HG02678 (cell line): ENCODE results near the gene LGR6.

Experiments used
- ATAC-seq: cut with Tn5 transposase; IDR thresholded peaks from one replicate; pipeline ENCODE4 v1.9.1; 2021; ENCODE audit warnings: mild to moderate bottlenecking, moderate library complexity; ENCODE audit not compliant: unreplicated experiment

Gene LGR6

DNA sequence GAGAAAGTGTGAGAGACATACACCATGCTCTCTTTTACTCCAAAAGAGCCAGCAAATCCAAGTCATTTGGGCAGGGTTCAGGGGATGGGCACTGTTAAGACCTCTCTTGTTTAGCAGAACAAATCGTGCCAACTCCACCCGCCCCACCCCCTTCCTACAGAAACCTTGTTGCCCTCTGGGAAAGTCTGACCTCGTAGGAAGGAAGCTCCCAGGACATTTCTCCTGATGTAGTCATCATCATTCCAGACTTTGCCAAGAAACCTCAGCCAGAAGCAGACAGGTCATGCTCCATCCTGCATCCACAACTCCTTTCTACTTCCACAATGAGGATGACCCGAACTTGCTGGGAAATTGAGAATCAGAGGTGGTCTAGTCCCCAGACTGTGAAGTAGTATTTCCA is 90.4 kb downstream of the LGR6 start:
- no peak for ATAC-seq

DNA sequence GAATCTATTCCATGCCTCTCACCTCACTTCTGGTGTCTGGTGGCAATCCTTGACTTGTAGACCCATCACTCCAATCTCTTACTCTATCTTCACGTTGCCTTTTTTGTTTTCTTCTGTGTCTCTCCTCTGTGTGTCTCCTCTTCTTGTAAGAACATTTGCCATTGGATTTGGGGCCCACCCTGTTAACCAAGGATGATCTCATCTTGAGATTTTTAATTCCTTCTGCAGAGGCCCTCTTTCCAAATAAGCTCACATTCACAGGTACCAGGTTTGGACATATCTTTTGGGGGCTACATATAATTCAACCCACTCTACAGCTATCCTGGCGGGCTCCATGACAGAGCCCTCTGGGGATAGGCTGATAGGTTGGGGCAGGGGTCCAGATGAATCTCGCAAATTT is 92.3 kb downstream of the LGR6 start:
- ATAC-seq = no peak

DNA sequence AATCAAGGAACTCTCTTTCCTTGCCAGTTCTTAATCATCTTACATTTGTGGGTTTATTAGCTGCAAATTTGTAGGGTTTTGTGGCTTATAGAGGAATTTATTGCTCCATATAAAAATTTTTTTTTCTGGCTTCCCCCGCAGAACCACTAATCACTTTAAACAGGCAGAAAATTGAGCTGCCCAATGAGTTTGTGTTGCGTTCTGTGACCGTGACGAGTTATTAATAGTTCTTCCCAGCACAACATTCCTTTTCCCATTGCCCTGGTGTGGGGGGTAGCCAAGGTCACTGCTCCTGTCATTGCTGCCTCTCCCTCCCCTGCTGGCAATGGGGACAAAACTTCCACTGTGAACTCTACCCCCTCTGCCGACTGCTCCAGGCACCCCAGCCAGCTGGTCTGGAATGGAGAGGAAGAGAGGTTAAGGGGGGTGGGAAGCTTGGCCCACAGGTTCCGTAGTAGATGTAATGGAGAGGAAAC is 93.1 kb downstream of the LGR6 start:
- no peak for ATAC-seq

DNA sequence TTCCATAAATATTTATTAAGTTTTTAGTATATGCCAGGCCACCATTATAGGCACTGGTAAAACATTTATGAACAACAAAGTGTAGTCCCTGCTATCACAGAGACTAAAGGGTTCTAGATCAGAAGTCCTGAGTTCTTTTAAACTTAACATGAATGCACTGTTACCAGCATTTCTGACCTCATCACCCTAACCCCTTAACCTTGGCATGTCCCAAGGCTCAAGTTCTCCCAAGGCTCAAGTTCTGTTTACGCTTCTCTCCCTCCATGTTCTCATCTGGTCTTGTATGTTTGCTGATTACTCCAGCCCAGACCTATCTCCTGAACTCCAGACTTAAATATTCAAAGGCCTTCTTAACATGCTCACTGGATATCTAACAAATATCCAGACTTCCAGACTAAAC is 93.6 kb downstream of the LGR6 start:
- no peak for ATAC-seq

DNA sequence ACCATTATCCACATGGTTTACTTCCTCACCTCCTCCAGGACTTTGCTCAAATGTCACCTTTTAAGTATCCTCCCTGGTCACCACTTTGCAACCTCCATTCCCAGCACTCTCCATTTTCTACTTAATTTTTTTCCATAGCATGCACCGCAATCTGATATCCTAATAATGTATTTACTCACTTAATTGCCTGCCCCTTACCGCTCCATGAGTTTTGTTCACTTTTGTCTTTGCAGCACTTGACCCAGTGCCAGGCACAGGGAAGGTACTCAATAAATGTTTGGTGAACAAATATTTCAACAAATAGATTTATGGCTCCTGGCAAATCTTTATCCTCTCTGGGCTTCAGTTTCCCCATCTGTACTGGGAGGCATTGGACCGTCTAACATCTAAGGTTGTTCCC is 94.6 kb downstream of the LGR6 start:
- ATAC-seq = no peak

DNA sequence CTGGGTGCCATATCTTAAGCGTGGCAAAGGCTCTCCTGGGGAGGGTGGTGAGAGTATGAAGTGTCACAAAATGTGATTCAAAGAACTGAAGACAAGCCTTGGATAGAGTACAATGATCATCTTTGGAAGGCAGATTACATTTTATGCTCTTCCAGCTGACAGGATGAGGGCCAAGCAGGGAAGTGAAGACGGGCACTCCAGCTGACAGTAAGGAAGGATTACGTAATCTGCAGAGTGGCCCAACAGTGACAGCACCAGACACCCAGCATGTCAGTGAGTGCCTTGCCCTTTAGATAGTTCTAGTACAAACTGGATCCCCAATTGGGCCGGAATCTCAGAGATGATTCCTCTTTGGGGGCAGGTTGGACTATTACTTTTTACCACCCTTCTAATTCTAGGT is 95.4 kb downstream of the LGR6 start:
- ATAC-seq = no peak

DNA sequence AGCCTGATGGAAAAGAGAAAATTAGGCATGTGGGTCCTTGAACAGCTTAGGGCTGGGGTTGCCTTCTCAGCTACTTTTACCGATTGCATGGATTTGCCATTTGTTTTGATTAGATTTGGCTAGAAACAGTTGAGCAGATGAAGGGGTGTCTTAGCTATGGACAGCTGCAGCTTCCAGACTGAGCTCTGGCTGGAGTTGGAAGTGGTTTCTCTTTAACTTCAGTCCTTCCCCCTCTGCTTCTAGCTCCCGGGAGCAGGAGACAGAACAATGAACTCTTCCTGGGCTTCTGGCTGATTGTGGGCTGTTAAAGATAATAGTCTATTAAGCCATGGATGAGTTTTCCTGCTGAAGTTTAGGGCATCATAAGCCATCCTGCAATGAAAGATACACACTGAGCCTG is 97.4 kb downstream of the LGR6 start:
- no peak for ATAC-seq

DNA sequence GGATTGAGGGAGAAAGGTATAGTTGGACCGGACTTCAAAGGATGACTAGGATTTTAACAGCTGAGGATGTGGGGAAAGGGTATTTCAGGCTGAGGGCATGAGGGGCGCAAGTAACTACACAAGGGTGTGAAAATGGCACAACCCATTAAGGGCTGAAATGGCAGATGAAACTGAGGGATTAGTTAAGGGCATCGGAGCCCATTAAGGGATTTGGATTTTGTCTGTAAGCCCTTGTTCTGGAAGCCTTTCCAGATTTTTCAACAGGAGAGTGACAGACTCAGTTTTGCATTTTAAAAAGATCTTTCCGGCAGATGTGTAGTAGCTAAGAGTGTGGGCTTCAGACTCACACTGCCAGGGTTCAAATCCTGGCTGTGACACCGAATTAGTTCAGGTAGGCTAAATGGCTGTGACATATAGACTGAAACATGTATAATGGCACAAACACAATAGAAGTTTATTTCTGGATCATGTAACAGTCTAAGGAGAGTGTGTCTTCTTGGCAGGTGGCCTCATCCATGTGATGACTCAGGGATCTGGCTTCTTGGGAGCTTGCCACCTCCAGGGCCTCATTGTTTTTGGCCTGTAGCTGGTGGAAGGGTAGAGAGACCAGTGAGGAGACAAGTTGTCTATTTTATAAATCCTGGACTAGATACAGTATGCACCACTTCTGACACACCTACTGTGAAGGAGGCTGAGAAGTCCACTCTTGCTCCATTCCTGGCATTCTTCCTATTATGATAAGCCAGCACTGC is 98.5 kb downstream of the LGR6 start:
- ATAC-seq = no peak

DNA sequence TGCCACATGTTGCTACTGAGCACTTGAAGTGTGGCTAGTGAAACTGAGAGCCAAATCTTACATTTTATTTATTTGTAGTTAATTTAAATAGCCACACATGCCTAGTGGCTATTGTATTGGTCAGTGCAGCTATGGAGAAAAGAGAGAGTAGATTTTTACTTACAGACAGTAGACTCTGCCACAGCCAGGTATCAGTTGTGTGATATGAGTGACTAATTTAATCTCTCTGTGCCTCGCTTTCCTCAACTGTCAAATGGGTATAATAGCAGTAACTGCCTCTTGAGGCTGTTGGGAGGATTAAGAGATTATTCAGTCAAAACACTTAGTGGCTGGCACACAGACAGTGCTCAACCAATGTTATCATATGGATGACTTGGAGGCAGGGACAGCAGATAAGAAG is 99.2 kb downstream of the LGR6 start:
- ATAC-seq = no peak

DNA sequence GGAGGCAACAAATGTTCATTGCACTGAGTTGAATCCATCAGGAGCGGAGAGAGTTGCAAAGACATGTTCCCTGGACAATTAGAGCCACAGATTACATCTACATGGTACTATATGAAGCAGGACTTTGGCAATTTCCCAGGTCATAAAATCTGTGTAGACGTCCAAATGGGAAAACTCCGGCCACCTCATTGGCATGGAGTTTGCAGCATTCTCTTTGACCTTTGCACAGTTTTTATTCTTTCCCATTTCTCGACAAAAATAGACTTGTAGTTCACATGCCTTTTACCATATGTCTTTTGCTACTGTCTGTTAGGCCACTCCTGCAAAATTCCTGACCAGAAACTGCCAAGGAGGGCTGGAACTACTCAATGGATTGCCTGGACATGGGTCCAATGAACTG is 100.0 kb downstream of the LGR6 start:
- no peak for ATAC-seq

DNA sequence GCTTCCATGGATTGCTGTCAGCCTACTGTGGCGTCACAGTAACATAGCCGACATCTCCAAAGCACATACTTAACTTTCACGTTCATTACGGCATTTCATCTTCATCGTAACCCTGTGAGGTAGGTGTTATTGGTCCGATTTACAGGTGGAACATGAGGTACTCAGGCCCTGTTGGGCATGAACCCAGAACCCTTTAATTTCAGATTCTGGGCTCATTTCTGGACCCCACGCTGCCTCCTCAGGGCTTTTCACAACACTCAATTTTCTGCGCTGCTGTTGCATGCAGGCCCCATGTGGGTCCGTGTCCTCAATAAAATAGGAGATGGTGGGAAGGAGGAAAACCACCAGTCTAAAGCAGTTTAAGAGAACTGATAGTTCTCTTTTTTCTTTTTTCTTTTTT is 108.6 kb downstream of the LGR6 start:
- ATAC-seq = no peak

DNA sequence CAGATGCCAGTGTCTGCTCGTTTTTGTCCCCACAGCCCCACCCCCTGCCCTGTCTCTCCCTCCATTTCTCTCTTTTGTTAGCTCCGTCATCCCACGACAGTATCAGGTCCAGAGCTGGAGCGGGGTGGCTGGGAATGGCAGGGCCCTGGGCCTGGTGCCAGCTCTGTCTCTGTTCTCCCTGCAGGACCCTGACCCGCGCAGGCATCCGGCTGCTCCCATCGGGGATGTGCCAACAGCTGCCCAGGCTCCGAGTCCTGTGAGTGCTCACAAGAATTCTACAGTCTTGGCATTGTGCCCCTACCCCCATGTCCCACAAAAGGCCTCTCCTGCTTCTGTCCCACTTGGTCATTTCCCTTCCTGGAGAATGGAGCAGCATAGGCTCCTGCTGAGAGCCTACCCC is 110.8 kb downstream of the LGR6 start:
- ATAC-seq = no peak

DNA sequence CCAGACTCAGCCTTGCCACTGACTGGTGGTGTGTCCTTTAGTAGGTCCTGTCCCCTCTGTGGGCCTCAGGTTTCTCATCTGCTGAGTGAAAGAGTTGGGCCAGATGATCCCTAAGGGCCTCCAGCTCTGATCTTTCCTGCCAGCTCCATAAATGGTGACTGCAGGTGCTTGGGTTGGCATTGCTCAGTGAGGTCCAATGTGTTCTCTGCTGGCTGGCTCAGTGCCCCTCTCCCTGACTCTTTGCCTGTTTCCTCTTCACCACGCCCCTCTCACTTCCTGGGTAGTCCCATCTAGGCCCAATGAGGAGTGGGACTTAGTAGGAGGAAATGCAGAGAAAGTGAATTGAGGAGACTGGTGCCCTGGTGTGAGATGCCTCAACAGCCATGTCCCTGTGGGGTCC is 111.6 kb downstream of the LGR6 start:
- no peak for ATAC-seq

DNA sequence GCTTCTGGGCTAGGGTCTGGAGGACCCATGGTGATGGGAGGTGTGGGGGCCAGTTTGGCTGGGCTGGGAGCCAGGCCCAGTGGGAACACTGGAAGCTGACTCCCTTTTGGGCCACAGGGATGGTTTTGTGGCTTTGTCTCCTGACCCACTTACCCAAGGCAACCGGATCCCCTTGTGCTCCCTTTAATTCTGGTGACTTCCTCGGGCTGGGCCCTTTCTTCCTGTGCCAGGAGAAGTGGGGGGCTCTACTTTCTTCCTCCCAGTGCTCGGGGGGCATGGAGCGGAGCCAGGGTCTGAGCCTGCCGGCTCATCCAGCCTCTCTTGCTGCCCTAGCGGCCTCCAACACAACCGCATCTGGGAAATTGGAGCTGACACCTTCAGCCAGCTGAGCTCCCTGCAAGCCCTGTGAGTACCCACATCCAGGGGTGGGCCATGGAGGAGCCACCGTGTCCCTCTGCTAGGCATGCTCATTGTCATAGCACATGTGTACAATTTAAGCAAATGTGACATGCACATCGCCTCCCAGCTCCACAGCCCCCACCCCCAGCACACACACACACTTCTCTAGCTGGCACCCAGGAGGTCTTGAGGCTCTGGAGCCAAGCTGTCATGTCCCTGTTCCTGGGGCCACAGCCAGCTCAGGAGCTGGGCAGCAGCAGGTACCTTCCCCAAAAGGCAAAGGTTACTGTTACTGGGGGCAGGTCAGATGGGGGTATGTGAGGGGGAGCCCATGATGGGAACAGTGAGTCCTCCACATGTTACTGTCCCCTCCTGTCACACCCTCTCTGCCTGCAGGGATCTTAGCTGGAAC is 113.1 kb downstream of the LGR6 start:
- no peak for ATAC-seq

DNA sequence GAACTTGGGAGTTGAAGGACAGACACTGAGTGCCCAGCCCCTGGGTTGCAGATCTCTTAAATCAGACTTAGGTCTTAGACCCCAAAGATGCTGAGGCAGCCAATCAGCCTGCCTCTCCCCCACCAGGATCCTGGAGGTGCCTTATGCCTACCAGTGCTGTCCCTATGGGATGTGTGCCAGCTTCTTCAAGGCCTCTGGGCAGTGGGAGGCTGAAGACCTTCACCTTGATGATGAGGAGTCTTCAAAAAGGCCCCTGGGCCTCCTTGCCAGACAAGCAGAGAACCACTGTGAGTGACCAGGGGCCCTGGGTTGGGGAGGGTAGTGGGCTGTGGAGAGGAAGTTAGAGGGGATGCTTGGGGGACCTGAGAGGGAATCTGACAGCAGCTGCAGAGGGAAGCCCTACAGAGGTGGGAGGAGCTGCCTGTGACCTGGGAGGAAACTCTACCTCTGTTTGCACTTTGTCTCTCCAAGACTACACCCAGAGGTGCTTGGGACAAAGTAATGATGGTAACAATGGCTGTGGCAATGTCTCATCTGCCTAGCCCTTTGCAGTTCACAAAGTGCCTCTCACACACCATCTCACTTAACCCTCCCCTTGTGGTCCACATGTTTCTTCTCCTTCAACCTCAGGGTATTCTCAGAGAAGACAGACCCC is 116.6 kb downstream of the LGR6 start:
- no peak for ATAC-seq

DNA sequence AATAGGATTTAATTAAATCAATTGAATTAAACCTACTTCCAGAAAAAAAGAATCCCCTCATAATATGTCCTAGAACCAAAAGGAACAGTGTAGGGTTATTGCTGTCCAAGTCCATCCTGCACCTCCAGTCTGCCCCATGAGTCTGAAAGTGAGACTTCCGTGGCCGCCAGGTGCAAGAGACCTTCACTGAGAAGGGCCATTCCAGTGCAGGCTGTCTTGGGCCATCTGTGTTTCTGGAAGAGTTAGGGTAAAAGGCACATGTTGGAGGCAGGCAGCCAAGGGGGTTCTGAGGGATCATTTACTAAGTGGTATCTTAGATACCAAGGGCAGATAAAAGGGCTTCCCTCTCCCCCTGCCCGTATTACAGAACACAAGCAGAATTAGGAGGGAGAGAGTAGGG is 117.1 kb downstream of the LGR6 start:
- ATAC-seq = no peak

DNA sequence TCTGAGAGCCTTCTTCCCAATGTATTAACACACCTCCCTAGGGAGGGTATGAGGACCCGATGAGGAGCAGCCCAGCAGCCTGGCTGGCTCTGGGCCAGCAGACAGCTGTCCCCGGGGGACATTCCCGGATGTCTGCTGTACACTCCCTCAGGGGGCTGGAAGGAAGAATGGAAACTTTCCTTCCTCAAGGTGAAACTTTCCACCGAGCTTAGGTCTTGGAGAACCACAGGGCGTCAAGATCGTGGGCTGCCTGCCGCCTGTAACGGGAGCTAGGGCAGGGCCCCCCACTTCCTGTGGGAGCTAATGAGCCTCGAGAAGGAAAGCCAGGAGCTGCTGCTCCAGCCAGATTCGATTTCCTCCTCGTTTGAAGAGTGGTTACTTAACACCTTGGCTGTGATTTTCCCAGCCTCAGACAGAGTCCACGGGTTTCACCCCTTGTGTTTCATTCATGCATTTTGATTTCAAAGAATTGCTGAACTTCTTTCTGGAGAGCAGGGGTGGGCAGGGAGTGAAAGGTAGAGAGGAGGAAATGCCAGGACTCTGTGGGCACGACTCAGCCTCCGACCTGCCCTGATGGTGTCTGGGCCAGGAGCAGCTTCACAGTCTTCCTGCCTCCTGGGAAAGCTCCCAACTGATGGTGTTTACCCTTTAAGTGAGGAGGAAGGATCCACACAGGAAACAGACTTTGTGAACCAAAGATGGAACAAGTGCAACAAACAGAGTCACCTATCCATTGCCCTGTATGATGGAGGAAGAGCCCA is 118.5 kb downstream of the LGR6 start:
- no peak for ATAC-seq

DNA sequence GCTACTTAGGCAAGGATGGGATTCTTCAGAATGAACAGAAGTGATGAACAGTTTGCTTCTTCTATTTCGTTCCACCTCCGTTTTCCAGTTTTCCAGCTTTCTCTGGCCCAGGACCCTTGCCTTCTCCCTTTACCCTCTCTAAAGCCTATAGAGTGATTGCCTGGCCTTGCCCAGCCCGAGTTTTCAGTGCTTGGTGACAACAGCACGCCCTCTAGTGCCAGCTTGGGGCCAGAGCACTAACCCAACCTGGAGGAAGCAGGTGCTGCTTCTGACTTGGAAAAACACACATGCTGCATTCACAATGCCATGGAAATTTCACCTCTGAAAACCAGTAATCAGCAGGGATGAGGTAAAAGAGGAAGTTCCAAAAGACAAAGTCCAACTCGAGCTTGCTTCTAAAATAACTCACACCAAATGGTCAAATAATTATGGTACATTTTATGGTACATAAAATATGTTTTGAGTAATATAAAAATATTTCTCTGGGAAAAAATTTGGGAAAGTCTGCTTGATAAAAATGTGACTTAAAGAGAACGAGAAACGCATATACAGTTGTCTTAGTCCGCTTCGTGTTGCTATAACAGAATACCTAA is 122.1 kb downstream of the LGR6 start:
- ATAC-seq = no peak

DNA sequence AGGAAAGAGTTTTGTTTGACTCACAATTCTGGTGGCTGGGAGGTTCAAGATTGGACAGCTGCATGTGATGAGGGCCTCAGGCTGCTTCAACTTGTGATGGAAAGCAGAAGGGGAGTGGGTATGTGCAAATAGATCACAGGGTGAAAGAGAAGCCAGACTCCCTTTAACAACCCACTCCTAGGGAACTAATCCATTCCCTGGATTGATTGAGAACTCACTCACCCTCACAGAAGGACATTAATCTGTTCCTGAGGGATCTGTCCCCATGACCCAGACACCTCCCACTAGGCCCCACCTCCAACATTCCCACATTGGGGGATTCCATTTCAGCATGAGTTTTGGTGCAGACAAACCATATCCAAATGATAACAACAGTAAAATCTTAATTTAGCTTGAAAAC is 122.6 kb downstream of the LGR6 start:
- no peak for ATAC-seq

DNA sequence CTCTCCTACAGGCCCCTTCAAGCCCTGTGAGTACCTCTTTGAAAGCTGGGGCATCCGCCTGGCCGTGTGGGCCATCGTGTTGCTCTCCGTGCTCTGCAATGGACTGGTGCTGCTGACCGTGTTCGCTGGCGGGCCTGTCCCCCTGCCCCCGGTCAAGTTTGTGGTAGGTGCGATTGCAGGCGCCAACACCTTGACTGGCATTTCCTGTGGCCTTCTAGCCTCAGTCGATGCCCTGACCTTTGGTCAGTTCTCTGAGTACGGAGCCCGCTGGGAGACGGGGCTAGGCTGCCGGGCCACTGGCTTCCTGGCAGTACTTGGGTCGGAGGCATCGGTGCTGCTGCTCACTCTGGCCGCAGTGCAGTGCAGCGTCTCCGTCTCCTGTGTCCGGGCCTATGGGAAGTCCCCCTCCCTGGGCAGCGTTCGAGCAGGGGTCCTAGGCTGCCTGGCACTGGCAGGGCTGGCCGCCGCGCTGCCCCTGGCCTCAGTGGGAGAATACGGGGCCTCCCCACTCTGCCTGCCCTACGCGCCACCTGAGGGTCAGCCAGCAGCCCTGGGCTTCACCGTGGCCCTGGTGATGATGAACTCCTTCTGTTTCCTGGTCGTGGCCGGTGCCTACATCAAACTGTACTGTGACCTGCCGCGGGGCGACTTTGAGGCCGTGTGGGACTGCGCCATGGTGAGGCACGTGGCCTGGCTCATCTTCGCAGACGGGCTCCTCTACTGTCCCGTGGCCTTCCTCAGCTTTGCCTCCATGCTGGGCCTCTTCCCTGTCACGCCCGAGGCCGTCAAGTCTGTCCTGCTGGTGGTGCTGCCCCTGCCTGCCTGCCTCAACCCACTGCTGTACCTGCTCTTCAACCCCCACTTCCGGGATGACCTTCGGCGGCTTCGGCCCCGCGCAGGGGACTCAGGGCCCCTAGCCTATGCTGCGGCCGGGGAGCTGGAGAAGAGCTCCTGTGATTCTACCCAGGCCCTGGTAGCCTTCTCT is 124.6 kb downstream of the LGR6 start:
- no peak for ATAC-seq
